Smooth muscle cell of trachea (primary cell): ENCODE data around the gene HTR6. TPM values are rescaled to one million over a fixed set of nuclear protein-coding genes. Genes with fewer than 3 reads are reported as not detected.

Experiments used
- total RNA-seq: library from RNA; depleted of rRNA; stranded (reverse); fragments of >200 nt; gene quantifications from 2 replicates; pipeline ENCODE4 v1.2.1, GENCODE V29; 2014

HTR6 gene
- total RNA-seq, result under 0.01 TPM in 1 of 2 replicates, not detected in the other

GRCh38 chr1:19664453-19665185 lies at the start of gene HTR6:
HTR6 (plus strand) TSS chr1:19664875; CDS start chr1:19665754, 879 bp downstream.

DNA sequence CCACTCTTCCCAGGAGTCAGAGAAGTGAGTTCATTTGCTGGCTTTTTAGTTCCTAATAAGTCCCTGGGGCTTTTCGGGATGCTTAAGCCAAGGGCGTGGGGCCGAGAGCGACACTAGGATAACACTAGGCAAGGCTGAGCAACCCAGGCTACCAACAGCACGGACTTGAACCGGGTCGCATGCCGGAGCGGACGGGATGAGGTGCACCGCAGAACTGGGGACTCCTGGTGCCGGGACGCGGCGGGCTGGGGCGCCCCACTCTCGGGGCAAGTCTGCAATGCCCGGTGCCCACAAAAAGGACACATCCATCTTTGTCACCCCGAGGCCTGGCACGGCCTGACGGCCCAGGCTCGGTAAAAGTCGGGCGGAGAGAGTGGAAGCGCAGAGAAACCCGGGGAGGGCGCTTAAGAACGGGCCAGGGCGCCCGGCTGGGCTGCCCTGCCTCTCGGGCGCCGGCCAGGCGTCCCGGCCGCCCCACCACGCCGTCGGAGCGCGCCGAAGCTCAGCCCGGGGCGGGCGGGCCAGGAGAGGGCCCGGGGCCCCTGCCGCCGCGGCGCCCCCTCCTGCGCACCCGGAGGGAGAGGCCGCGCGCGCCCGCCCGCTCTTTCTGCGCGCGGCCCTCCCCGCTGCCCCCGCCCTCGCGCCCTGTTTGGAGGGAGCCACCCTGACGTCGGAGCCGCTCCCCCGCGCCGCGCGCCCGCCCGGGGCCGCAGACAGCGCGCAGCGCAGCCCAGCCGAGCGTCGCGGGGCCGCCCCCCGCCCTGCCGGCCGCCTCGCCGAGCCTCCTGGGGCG lies 20.9 kb upstream of the HTR6 start, which contains the start of gene NBL1:
Gene NBL1, plus strand, starts transcription at position 710 of the 793 bp plus-strand sequence. CDS start 10,720 bp downstream, outside the sequence.

Other genes with a start within 250 kb of the HTR6 start
- 187 and 191 TPM in 2 replicates for gene CAPZB, start 179.3 kb upstream of the HTR6 start, total RNA-seq
- gene NBL1, start 20.6 kb upstream of the HTR6 start, total RNA-seq, result 117 and 301 TPM in 2 replicates
- gene TMCO4, start 135.0 kb downstream of the HTR6 start, total RNA-seq, result 19.6 and 27.5 TPM in 2 replicates
- gene RNF186, start 150.4 kb downstream of the HTR6 start, total RNA-seq, result not detected in 2 replicates
- 3.6 and 5.4 TPM in 2 replicates for gene OTUD3, start 217.5 kb downstream of the HTR6 start, total RNA-seq